ENCODE results near the gene CADPS2.

CADPS2 gene

GRCh38 chr7:122556873-122557542, 329.3 kb downstream of the CADPS2 start:
- no peaks in the 10 kb centered on the region for H3K9me3 ChIP-seq (ENCODE audit: control insufficient read depth, low read length)
- H3K4me3 ChIP-seq (ENCODE audit: low read length): no peak overlapping the region
- no peaks in the 10 kb centered on the region for H3K36me3 ChIP-seq (ENCODE audit: control insufficient read depth, insufficient read depth, low read length)
- H3K4me1 ChIP-seq (ENCODE audit: control insufficient read depth, insufficient read depth, low read length): peaks cover 5% of the 10 kb centered on the region
- no peaks in the 10 kb centered on the region for H3K27me3 ChIP-seq (ENCODE audit: control insufficient read depth, insufficient read depth, low read length)
- no peak overlapping the region for H3K9ac ChIP-seq (ENCODE audit: low read length)

GRCh38 chr7:122556219-122556618, 330.0 kb downstream of the CADPS2 start:
- H3K4me3 ChIP-seq (ENCODE audit: low read length): no peak overlapping the region
- no peaks in the 10 kb centered on the region for H3K9me3 ChIP-seq (ENCODE audit: control insufficient read depth, low read length)
- H3K9ac ChIP-seq (ENCODE audit: low read length): no peak overlapping the region
- H3K36me3 ChIP-seq (ENCODE audit: control insufficient read depth, insufficient read depth, low read length): no peaks in the 10 kb centered on the region
- peaks cover 5% of the 10 kb centered on the region for H3K4me1 ChIP-seq (ENCODE audit: control insufficient read depth, insufficient read depth, low read length)
- no peaks in the 10 kb centered on the region for H3K27me3 ChIP-seq (ENCODE audit: control insufficient read depth, insufficient read depth, low read length)

- H3K4me1 ChIP-seq (ENCODE audit: control insufficient read depth, insufficient read depth, low read length): peaks cover 5% of the 10 kb centered on the region
- H3K36me3 ChIP-seq (ENCODE audit: control insufficient read depth, insufficient read depth, low read length): no peaks in the 10 kb centered on the region
- no peak overlapping the region for H3K4me3 ChIP-seq (ENCODE audit: low read length)
- H3K9me3 ChIP-seq (ENCODE audit: control insufficient read depth, low read length): no peaks in the 10 kb centered on the region
- no peaks in the 10 kb centered on the region for H3K27me3 ChIP-seq (ENCODE audit: control insufficient read depth, insufficient read depth, low read length)
- H3K9ac ChIP-seq (ENCODE audit: low read length): no peak overlapping the region
Measured at GRCh38 chr7:122553761-122554160, 332.5 kb downstream of the CADPS2 start.

- Histone ChIP-seq H3K9me3 (ENCODE audit: control insufficient read depth, low read length) (no peaks in the 10 kb centered on the region), H3K4me3 (ENCODE audit: low read length) (no peak overlapping the region), H3K27me3 (ENCODE audit: control insufficient read depth, insufficient read depth, low read length) (no peaks in the 10 kb centered on the region), H3K9ac (ENCODE audit: low read length) (no peak overlapping the region), H3K4me1 (ENCODE audit: control insufficient read depth, insufficient read depth, low read length) (peaks cover 5% of the 10 kb centered on the region), H3K36me3 (ENCODE audit: control insufficient read depth, insufficient read depth, low read length) (no peaks in the 10 kb centered on the region)
Measured at GRCh38 chr7:122552769-122553168, 333.5 kb downstream of the CADPS2 start.

GRCh38 chr7:122550545-122550944, 335.7 kb downstream of the CADPS2 start:
- H3K27me3 ChIP-seq (ENCODE audit: control insufficient read depth, insufficient read depth, low read length): no peaks in the 10 kb centered on the region
- H3K9ac ChIP-seq (ENCODE audit: low read length): no peak overlapping the region
- H3K36me3 ChIP-seq (ENCODE audit: control insufficient read depth, insufficient read depth, low read length): no peaks in the 10 kb centered on the region
- no peaks in the 10 kb centered on the region for H3K4me1 ChIP-seq (ENCODE audit: control insufficient read depth, insufficient read depth, low read length)
- H3K4me3 ChIP-seq (ENCODE audit: low read length): no peak overlapping the region
- no peaks in the 10 kb centered on the region for H3K9me3 ChIP-seq (ENCODE audit: control insufficient read depth, low read length)

GRCh38 chr7:122549578-122549977, 336.7 kb downstream of the CADPS2 start:
- H3K27me3 ChIP-seq (ENCODE audit: control insufficient read depth, insufficient read depth, low read length): no peaks in the 10 kb centered on the region
- H3K9ac ChIP-seq (ENCODE audit: low read length): no peak overlapping the region
- no peaks in the 10 kb centered on the region for H3K9me3 ChIP-seq (ENCODE audit: control insufficient read depth, low read length)

GRCh38 chr7:122546496-122546895, 339.8 kb downstream of the CADPS2 start:
- Histone ChIP-seq H3K9me3 (ENCODE audit: control insufficient read depth, low read length) (no peaks in the 10 kb centered on the region), H3K36me3 (ENCODE audit: control insufficient read depth, insufficient read depth, low read length) (no peaks in the 10 kb centered on the region), H3K9ac (ENCODE audit: low read length) (no peak overlapping the region), H3K4me3 (ENCODE audit: low read length) (no peak overlapping the region), H3K27me3 (ENCODE audit: control insufficient read depth, insufficient read depth, low read length) (no peaks in the 10 kb centered on the region), H3K4me1 (ENCODE audit: control insufficient read depth, insufficient read depth, low read length) (no peaks in the 10 kb centered on the region)

More at GRCh38 chr7:122549578-122549977, 336.7 kb downstream of the CADPS2 start:
- no peaks in the 10 kb centered on the region for H3K4me1 ChIP-seq (ENCODE audit: control insufficient read depth, insufficient read depth, low read length)
- no peak overlapping the region for H3K4me3 ChIP-seq (ENCODE audit: low read length)
- no peaks in the 10 kb centered on the region for H3K36me3 ChIP-seq (ENCODE audit: control insufficient read depth, insufficient read depth, low read length)

- H3K36me3 ChIP-seq (ENCODE audit: control insufficient read depth, insufficient read depth, low read length): no peaks in the 10 kb centered on the region
- H3K27me3 ChIP-seq (ENCODE audit: control insufficient read depth, insufficient read depth, low read length): no peaks in the 10 kb centered on the region
- H3K9me3 ChIP-seq (ENCODE audit: control insufficient read depth, low read length): no peaks in the 10 kb centered on the region
- no peak overlapping the region for H3K4me3 ChIP-seq (ENCODE audit: low read length)
- no peaks in the 10 kb centered on the region for H3K4me1 ChIP-seq (ENCODE audit: control insufficient read depth, insufficient read depth, low read length)
- H3K9ac ChIP-seq (ENCODE audit: low read length): no peak overlapping the region
Measured at GRCh38 chr7:122544463-122544862, 341.8 kb downstream of the CADPS2 start.

- no peak overlapping the region for H3K9ac ChIP-seq (ENCODE audit: low read length)
- no peak overlapping the region for H3K4me3 ChIP-seq (ENCODE audit: low read length)
- H3K9me3 ChIP-seq (ENCODE audit: control insufficient read depth, low read length): no peaks in the 10 kb centered on the region
- H3K27me3 ChIP-seq (ENCODE audit: control insufficient read depth, insufficient read depth, low read length): no peaks in the 10 kb centered on the region
- H3K4me1 ChIP-seq (ENCODE audit: control insufficient read depth, insufficient read depth, low read length): no peaks in the 10 kb centered on the region
- H3K36me3 ChIP-seq (ENCODE audit: control insufficient read depth, insufficient read depth, low read length): no peaks in the 10 kb centered on the region
Measured at GRCh38 chr7:122543891-122544290, 342.4 kb downstream of the CADPS2 start.

- no peak overlapping the region for H3K9ac ChIP-seq (ENCODE audit: low read length)
- no peaks in the 10 kb centered on the region for H3K36me3 ChIP-seq (ENCODE audit: control insufficient read depth, insufficient read depth, low read length)
Measured at GRCh38 chr7:122543166-122543565, 343.1 kb downstream of the CADPS2 start.

GRCh38 chr7:122535086-122535485, 351.2 kb downstream of the CADPS2 start:
- no peaks in the 10 kb centered on the region for H3K36me3 ChIP-seq (ENCODE audit: control insufficient read depth, insufficient read depth, low read length)
- no peak overlapping the region for H3K9ac ChIP-seq (ENCODE audit: low read length)
- no peaks in the 10 kb centered on the region for H3K4me1 ChIP-seq (ENCODE audit: control insufficient read depth, insufficient read depth, low read length)
- H3K4me3 ChIP-seq (ENCODE audit: low read length): no peak overlapping the region
- H3K9me3 ChIP-seq (ENCODE audit: control insufficient read depth, low read length): no peaks in the 10 kb centered on the region
- H3K27me3 ChIP-seq (ENCODE audit: control insufficient read depth, insufficient read depth, low read length): no peaks in the 10 kb centered on the region

More at GRCh38 chr7:122543166-122543565, 343.1 kb downstream of the CADPS2 start:
- Histone ChIP-seq H3K9me3 (ENCODE audit: control insufficient read depth, low read length) (no peaks in the 10 kb centered on the region), H3K27me3 (ENCODE audit: control insufficient read depth, insufficient read depth, low read length) (no peaks in the 10 kb centered on the region), H3K4me3 (ENCODE audit: low read length) (no peak overlapping the region), H3K4me1 (ENCODE audit: control insufficient read depth, insufficient read depth, low read length) (no peaks in the 10 kb centered on the region)

GRCh38 chr7:122532406-122533269, 353.6 kb downstream of the CADPS2 start:
- Histone ChIP-seq H3K36me3 (ENCODE audit: control insufficient read depth, insufficient read depth, low read length) (no peaks in the 10 kb centered on the region), H3K9me3 (ENCODE audit: control insufficient read depth, low read length) (no peaks in the 10 kb centered on the region), H3K4me1 (ENCODE audit: control insufficient read depth, insufficient read depth, low read length) (no peaks in the 10 kb centered on the region), H3K9ac (ENCODE audit: low read length) (no peak overlapping the region), H3K4me3 (ENCODE audit: low read length) (no peak overlapping the region), H3K27me3 (ENCODE audit: control insufficient read depth, insufficient read depth, low read length) (no peaks in the 10 kb centered on the region)

All from mucosa of stomach (tissue), 1 donor.